Activated CD8-positive, alpha-beta memory T cell treated with anti-CD3 and anti-CD28 coated beads, Interleukin-2, amount 50 U/mL, for 24 hours (primary cell): ENCODE data around the gene FANCE.
"Not testable (repeated sequence)": the region's sequence is repeated elsewhere in the genome, so short reads cannot be mapped to it uniquely, and the experiment has no call there.

Experiments
- DNase-seq: peaks from one replicate; pipeline ENCODE4 v3.0.0-alpha.2; 2020; ENCODE audit errors: extremely low read depth

The FANCE gene

GRCh38 chr6:35432291-35432690 lies 19.8 kb upstream of the FANCE start:
- no peak for DNase-seq

DNA sequence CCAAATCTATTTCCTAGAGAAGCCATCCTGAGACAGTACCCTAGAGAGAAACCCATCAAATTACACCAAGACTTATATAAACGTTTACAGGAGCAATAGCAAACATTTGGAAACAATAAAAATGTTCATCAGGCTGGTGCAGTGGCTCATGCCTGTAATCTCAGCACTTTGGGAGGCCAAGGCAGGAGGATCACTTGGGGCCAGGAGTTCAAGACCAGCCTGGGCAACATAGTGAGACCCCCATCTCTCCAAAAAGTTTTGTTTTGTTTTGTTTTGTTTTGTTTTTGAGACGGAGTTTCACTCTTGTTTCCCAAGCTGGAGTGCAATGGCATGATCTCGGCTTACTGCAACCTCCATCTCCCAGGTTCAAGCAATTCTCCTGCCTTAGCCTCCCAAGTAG lies 19.4 kb upstream of the FANCE start:
- DNase-seq: not testable (repeated sequence)

DNA sequence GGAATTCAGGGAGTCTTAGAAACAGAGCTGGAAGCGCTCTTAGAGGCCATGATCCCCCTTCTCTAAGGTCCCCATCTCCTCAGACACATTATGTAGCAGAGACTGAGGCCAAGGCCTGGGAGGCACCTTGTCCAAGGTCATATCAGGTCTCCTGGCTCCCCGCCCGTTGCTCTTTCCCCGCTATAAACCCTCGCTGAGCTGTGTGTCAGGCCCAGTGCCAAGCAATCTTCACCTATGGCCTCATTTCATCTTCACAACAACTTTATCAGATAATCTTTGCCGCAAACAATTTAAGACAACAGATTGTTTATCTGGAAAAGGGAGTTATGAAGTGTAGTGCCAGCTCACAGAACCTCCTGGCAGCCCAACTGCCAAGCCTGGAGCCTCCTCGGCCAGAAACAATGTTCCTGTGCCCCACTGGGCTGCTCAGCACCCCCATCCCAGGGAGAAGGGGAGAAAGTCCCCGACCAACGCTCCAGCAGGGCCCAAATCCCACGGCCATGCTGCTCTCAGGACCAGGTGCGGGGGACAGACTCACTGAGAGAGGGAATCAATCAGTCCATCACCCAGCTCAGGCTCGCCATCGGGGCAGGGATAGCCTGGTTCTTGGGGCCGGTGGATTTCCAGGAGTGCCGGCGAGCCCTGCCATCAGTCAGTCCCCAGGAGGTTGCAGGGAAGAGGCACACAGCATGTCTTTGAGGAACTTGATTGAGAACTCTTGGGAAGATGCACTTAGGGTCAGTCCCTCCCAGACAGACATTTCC lies 16.9 kb upstream of the FANCE start:
- DNase-seq: no peak

- DNase-seq: no peak
Observed at GRCh38 chr6:35436071-35436857, 15.9 kb upstream of the FANCE start.

GRCh38 chr6:35438378-35439065 lies 13.6 kb upstream of the FANCE start:
- not testable (repeated sequence) for DNase-seq

DNA sequence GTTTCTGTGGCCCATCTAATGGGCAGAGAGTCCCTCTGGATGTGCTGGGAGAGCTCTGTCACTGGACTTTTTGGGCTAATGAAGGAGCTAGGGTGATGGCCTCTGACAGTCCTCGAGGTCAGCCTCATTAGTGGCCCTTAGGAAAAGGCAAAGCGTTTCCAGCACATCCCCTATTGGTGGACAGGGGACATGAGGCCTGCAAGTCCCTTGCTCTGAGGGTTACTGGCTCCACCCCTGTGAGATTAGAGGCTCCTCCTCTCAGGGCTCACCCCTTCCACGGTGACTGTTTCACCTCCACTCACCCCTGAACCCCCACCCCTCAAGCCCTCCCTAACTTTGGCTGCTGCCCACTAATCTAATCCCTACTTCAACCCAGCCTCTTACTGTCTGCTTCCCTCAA lies 12.8 kb upstream of the FANCE start:
- no peak for DNase-seq

- DNase-seq: no peak
Observed at GRCh38 chr6:35441205-35441604, 10.9 kb upstream of the FANCE start.

- DNase-seq: no peak
Observed at GRCh38 chr6:35441642-35442041, 10.5 kb upstream of the FANCE start.

GRCh38 chr6:35442693-35443092 lies 9.4 kb upstream of the FANCE start:
- DNase-seq: no peak

GRCh38 chr6:35443341-35444030 lies 8.7 kb upstream of the FANCE start:
- DNase-seq: no peak

- no peak for DNase-seq
Observed at GRCh38 chr6:35445691-35446090, 6.4 kb upstream of the FANCE start.

GRCh38 chr6:35448191-35448590 lies 3.9 kb upstream of the FANCE start:
- DNase-seq: no peak

GRCh38 chr6:35449287-35449881 lies 2.8 kb upstream of the FANCE start:
- no peak for DNase-seq

GRCh38 chr6:35451354-35452182 lies 570 bp upstream of the FANCE start:
- DNase-seq: no peak

GRCh38 chr6:35453236-35453635 lies 1.1 kb downstream of the FANCE start:
- DNase-seq: no peak

- no peak for DNase-seq
Observed at GRCh38 chr6:35454391-35455110, 2.4 kb downstream of the FANCE start.

GRCh38 chr6:35457907-35458306 lies 5.8 kb downstream of the FANCE start:
- DNase-seq: no peak

- DNase-seq: no peak
Observed at GRCh38 chr6:35461270-35461669, 9.1 kb downstream of the FANCE start.

- DNase-seq: no peak
Observed at GRCh38 chr6:35463292-35463691, 11.2 kb downstream of the FANCE start.

DNA sequence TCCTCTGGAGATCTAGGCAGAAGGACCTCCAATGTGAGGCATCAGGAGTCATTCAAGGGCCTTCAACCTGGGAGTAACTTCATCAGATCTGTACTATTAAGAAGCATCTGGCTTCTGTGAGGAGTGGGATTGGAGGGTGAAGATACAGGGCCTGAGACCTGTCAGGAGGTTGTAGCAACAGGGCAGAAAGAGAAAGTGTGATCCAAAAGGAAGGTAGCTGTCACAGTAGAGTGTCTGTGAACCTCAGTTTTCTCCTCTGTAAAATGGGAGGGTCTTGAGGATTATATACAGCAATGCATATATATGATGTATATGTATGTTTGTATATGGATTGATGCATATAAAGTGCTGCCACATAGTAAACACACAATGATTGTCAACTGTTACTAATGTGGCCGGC lies 13.5 kb downstream of the FANCE start:
- DNase-seq: no peak
